HL-60 (cell line): ENCODE data around the gene ALPI.

Experiments used
- DNase-seq, 2 experiments: peaks; one replicate each; pipeline ENCODE4 v3.0.0-alpha.2; 2010 to 2020; ENCODE audit warnings: low read depth in 1 of 2, low spot score in 1 of 2
- H3K27ac ChIP-seq: fragments of 250-450 bp; sonication (Bioruptor Pico); replicated peaks from 2 replicates; pipeline ENCODE4 v1.5.1; 2020; ENCODE audit warnings: mild to moderate bottlenecking, moderate library complexity
- H3K27me3 ChIP-seq: fragments of 250-450 bp; sonication (Bioruptor Pico); 2 replicates; pipeline ENCODE4 v1.5.1; 2021; ENCODE audit warnings: mild to moderate bottlenecking, moderate library complexity; ENCODE audit not compliant: insufficient read depth, poor library complexity, severe bottlenecking
- H3K4me3 ChIP-seq: replicated peaks from 2 replicates; pipeline ENCODE4 v1.5.1; 2011; ENCODE audit warnings: mild to moderate bottlenecking, control low read depth, low read length; ENCODE audit not compliant: insufficient read depth
- CTCF ChIP-seq: IDR thresholded peaks from one replicate; pipeline ENCODE4 v1.5.1; 2011; ENCODE audit warnings: low read length, control low read depth, inconsistent platforms; ENCODE audit not compliant: insufficient read depth
- GABPA ChIP-seq: IDR thresholded peaks from 2 replicates; pipeline ENCODE4 v1.6.1; 2012; ENCODE audit warnings: low read depth
- POLR2AphosphoS5 ChIP-seq: IDR thresholded peaks from 2 replicates; pipeline ENCODE4 v1.6.1; 2012; ENCODE audit warnings: low read depth
- SPI1 ChIP-seq: IDR thresholded peaks from 2 replicates; pipeline ENCODE4 v1.6.1; 2012; ENCODE audit warnings: low read depth, mild to moderate bottlenecking, borderline replicate concordance
- TF ChIP-seq, protein P1 (sequence below): IDR thresholded peaks from 2 replicates; pipeline ENCODE4 v1.6.1; 2012; ENCODE audit warnings: low read depth; ENCODE audit not compliant: insufficient replicate concordance

The ALPI gene

GRCh38 chr2:232485348-232485756 lies 29.4 kb downstream of the ALPI start:
- TF ChIP-seq, protein P1, sequence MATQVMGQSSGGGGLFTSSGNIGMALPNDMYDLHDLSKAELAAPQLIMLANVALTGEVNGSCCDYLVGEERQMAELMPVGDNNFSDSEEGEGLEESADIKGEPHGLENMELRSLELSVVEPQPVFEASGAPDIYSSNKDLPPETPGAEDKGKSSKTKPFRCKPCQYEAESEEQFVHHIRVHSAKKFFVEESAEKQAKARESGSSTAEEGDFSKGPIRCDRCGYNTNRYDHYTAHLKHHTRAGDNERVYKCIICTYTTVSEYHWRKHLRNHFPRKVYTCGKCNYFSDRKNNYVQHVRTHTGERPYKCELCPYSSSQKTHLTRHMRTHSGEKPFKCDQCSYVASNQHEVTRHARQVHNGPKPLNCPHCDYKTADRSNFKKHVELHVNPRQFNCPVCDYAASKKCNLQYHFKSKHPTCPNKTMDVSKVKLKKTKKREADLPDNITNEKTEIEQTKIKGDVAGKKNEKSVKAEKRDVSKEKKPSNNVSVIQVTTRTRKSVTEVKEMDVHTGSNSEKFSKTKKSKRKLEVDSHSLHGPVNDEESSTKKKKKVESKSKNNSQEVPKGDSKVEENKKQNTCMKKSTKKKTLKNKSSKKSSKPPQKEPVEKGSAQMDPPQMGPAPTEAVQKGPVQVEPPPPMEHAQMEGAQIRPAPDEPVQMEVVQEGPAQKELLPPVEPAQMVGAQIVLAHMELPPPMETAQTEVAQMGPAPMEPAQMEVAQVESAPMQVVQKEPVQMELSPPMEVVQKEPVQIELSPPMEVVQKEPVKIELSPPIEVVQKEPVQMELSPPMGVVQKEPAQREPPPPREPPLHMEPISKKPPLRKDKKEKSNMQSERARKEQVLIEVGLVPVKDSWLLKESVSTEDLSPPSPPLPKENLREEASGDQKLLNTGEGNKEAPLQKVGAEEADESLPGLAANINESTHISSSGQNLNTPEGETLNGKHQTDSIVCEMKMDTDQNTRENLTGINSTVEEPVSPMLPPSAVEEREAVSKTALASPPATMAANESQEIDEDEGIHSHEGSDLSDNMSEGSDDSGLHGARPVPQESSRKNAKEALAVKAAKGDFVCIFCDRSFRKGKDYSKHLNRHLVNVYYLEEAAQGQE: no peak
- TF ChIP-seq CTCF (no peak), GABPA (no peak), SPI1 (no peak), POLR2AphosphoS5 (no peak)
- H3K27me3 ChIP-seq: peaks cover 49% of the 10 kb centered on the region
- DNase-seq: no peak
- H3K4me3 ChIP-seq: no peak overlapping the region
- H3K27ac ChIP-seq: no peak overlapping the region

DNA sequence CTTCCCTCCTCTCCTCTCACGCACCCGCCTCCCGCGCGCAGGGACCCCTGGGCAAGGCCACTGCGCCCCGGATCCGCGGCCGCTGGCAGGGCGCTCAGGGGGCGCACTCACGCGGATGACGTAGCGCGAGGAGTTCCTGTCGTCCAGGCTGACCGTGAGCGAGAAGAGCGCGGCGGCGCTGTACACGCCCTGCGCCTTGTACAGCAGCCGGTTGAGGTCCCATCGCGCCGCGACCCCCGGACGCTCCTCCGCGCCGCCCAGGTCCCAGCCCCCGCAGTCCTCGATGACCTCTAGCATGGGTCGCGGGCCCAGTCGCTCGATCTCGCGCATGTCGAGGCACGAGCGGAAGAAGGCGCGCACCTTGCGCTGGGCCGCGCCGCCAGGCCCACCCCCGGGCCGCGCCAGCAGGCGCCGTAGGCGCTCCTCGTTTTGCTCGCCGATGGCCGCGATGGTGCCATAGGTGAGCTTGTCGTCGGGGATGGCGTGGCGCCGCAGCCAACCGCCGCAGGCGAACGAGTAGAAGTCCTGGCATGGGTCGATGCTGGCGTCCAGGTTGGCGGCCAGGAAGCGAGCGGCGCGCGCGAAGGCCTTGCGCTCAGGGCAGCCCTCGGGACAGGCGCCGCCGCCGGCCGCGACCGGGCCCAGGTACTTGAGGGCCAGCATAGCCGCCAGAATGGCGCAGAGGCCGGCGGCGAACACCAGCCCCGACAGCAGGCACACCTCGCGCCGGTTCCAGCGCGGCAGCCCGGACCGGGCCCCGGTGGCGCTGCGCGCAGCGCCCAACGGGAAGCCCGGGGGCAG lies 30.0 kb downstream of the ALPI start:
- TF ChIP-seq CTCF (no peak), POLR2AphosphoS5 (no peak), SPI1 (no peak), GABPA (no peak)
- TF ChIP-seq, protein P1: no peak
- Histone ChIP-seq H3K27ac (no peak overlapping the region), H3K27me3 (peaks cover 50% of the 10 kb centered on the region), H3K4me3 (no peak overlapping the region)
- no peak for DNase-seq

DNA sequence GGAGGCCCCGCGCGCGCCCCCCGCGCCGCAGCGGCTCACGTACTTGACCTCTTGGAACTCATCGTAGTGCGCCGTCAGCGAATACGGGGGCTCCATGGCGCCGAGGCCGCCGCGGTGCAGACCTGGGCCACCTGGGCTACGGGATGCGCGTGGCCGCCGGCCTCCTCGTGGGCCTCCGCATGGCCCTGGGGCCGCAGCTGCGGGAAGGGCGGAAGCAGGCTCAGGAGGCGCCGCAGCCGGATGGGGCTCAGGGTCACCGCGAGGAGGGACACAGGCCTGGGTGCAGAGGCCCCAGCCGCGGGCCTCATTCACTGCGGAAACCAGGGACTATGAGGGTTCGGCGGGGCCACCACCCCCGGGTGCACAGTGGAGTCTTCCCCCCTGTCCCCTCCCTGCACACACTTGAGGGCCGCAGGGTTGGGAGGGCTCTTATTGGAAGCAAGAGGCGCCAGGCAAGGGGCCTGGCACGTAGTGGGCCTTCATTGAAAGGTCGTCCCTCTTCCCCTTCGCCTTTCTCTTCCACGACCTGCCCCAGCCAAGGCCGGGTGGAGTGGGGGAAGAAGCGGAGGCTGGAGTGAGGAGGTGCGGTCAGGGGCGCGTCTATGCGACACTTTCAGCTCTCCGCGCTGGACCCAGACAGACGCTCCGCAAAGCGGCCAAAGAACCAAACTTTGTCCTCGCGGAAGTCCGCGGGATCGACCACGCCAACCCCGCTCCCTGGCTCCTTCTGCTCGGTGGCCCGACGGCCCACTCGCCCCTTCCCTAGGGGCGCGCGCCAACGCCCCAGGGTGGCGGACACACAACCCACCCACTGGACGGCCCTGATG lies 30.8 kb downstream of the ALPI start:
- TF ChIP-seq SPI1: no peak
- no peak for TF ChIP-seq CTCF
- TF ChIP-seq GABPA: no peak
- TF ChIP-seq POLR2AphosphoS5: no peak
- TF ChIP-seq, protein P1: no peak
- peaks cover 50% of the 10 kb centered on the region for H3K27me3 ChIP-seq
- no peak overlapping the region for H3K27ac ChIP-seq
- H3K4me3 ChIP-seq: peak overlapping the region; percentile 21
- DNase-seq: no peak
